K562 (cell line): ENCODE data around the gene NRXN3.

Experiments
- BRD9 ChIP-seq: fragments of 450-650 bp; IDR thresholded peaks from 2 replicates; pipeline ENCODE4 v1.6.1; 2018; ENCODE audit warnings: low read depth; ENCODE audit not compliant: partially characterized antibody
- KDM5B ChIP-seq: fragments of 200-600 bp; sonication (generic); IDR thresholded peaks from 2 replicates; pipeline ENCODE4 v1.6.1; 2012; ENCODE audit warnings: low read depth, mild to moderate bottlenecking, moderate library complexity, low read length, control low read depth, inconsistent platforms; ENCODE audit not compliant: insufficient replicate concordance
- NONO ChIP-seq, 2 experiments: fragments of 200-400 bp in 1 of 2; fragments of 450-650 bp in 1 of 2; formaldehyde crosslinking in 1 of 2; IDR thresholded peaks; 2 replicates each; pipeline ENCODE4 v1.6.1; 2017; ENCODE audit warnings: low read depth in 2 of 2, mild to moderate bottlenecking in 2 of 2, moderate library complexity in 2 of 2, low read length in 1 of 2
- POLR2A ChIP-seq: fragments of 450-650 bp; conservative IDR thresholded peaks from 2 replicates; pipeline ENCODE4 v1.6.1; 2016

DNA sequence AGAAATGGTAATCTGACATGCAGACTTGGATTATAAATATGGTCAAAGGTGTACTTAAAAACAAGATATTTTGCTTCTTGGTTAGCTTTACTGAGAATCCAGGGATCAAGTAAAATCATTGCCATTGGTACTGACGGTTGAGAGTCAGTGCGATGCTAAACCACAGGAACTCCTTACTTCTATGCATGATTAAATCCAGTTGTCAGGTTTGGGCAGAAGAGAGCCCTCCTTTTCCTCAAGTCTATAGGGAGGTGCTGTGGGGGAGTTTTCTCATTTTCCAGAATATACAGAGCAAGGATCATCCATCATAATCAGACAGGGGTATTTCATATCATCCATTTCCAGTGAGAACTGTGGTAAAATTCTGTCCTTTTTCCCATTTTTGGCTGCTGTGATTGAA, 839.1 kb downstream of the NRXN3 start:
- no peak for TF ChIP-seq BRD9
- TF ChIP-seq KDM5B = no peak
- no peak for TF ChIP-seq NONO (IDR thresholded peaks at IDR 0.05; ENCODE audit: low read depth in 2 of 2, low read length in 1 of 2)
- TF ChIP-seq POLR2A = no peak
